ENCODE results near the gene CSNK1A1.

CSNK1A1 gene

DNA sequence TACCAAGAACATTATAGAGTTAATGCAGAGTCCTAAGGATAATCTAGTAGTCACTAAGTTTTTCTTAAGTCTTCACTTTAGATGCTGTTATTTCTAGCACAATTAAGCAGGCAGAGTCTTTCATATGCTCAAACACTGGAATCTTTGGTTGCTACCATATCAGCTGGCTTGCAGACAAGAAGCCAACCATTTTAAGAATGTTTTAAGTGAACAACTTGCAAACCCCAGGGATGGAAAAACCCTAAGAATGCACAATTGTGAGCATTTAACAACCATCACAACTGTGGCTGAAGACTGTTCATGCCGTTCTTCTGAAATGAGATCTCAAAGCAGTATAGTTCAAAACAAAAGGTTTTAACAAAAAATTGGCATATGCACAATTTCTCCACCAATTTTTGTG, 55.1 kb downstream of the CSNK1A1 start:
- no peak for DNase-seq (ENCODE audit: low spot score)
- TF ChIP-seq, protein P1, sequence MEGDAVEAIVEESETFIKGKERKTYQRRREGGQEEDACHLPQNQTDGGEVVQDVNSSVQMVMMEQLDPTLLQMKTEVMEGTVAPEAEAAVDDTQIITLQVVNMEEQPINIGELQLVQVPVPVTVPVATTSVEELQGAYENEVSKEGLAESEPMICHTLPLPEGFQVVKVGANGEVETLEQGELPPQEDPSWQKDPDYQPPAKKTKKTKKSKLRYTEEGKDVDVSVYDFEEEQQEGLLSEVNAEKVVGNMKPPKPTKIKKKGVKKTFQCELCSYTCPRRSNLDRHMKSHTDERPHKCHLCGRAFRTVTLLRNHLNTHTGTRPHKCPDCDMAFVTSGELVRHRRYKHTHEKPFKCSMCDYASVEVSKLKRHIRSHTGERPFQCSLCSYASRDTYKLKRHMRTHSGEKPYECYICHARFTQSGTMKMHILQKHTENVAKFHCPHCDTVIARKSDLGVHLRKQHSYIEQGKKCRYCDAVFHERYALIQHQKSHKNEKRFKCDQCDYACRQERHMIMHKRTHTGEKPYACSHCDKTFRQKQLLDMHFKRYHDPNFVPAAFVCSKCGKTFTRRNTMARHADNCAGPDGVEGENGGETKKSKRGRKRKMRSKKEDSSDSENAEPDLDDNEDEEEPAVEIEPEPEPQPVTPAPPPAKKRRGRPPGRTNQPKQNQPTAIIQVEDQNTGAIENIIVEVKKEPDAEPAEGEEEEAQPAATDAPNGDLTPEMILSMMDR (IDR thresholded peaks at IDR 0.05; ENCODE audit: borderline replicate concordance, control extremely low read depth, extremely low read depth, insufficient read depth, missing control alignments) = no peak
- in situ Hi-C loops (cut with MboI; ENCODE audit: low sequenced_read_pairs, unreplicated experiment) = no loop called here

DNA sequence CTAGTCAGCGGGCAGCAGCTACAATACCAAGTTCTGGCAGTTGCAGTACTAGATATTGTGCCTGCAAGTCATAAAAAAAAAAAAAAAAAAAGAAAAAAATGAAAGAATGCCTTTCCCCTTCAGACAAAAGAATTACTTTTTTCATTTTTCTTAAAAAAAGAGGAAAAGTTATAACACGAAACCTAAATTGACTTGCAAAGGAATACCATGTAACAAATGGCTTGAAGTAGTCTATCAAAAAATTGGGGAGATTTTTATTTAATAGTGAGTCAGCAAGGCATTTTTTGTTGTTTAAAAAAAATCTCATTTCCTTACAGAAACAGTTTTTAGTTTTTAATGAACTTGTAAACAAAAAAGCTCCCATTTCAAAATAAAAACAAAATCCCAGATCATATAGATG, 55.6 kb downstream of the CSNK1A1 start:
- DNase-seq (ENCODE audit: low spot score) = no peak
- TF ChIP-seq, protein P1 (IDR thresholded peaks at IDR 0.05; ENCODE audit: borderline replicate concordance, control extremely low read depth, extremely low read depth, insufficient read depth, missing control alignments) = no peak
- in situ Hi-C loops (cut with MboI; ENCODE audit: low sequenced_read_pairs, unreplicated experiment) = no loop called here

DNA sequence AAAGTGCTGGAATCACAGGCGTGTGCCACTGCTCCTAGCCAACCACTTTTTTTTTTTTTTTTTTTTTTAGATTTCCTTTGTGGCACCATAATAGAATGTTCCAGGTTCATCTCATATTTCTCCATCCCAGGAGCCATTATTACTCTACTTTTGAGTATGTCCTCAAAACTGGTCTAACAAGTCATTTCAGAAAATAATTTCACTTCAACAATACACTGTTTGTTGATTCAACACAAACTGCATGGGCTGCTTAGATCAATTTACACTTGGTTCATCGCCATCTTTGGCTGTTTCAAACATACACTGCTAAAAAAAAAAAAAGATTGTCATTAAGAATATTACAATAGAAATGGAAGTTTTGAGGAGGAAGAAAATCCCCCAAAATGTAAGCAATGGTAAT, 57.9 kb downstream of the CSNK1A1 start:
- in situ Hi-C loops (cut with MboI; ENCODE audit: low sequenced_read_pairs, unreplicated experiment) = no loop called here
- TF ChIP-seq, protein P1 (IDR thresholded peaks at IDR 0.05; ENCODE audit: borderline replicate concordance, control extremely low read depth, extremely low read depth, insufficient read depth, missing control alignments) = no peak
- DNase-seq (ENCODE audit: low spot score) = no peak

DNA sequence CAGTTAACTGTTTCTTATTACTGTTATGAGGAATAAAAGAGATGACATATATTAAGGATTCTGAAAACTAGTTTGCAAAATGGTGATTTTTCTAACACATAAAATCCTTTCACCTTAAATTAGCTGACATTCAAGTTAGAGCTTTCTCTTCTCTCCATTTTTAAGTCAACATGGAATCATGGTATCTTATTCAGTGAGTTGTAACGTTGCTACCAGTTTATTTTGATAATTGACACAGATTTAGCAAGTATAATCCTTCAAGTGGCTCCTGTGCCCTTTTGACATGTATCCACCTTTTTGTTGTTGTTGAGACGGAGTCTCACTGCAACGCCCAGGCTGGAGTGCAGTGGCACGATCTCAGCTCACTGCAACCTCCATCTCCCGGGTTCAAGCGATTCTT, 58.5 kb downstream of the CSNK1A1 start:
- no peak for DNase-seq (ENCODE audit: low spot score)
- TF ChIP-seq, protein P1 (IDR thresholded peaks at IDR 0.05; ENCODE audit: borderline replicate concordance, control extremely low read depth, extremely low read depth, insufficient read depth, missing control alignments) = no peak
- in situ Hi-C loops (cut with MboI; ENCODE audit: low sequenced_read_pairs, unreplicated experiment) = no loop called here

DNA sequence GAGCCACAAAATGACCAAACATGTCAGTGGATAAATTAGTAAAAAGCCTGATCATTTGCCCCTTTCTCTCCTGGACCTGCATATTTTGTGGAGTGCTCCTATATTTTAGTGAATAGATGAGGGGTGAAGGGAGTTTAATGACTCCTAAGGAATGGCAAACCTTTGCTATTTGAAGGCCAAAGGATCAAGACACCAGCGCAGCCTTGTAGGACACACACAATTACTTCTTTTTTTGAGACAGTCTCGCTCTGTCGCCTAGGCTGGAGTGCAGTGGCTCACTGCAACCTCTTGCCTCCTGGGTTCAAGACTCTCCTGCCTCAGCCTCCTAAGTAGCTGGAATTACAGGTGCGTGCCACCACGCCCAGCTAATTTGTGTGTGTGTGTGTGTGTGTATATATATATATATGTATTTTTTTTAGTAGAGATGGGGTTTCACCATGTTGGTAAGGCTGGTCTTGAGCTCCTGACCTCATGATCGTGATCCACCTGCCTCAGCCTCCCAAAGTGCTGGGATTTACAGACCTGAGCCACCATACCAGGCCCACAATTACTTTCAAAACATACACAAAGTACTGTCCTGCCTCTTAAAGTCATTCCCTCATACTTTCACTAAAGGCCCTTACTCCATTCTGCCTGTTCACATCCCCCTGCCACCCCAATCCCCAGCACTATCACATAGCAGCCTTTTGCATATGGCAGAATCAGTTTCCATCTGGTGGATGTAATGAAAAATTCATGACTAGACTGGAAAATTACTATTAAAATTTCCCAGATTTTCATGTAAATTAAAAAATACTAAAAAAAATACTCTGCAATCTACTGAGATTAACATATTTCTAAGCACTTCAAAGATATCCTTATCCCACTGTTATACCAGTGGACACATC, 60.4 kb downstream of the CSNK1A1 start:
- TF ChIP-seq, protein P1 (IDR thresholded peaks at IDR 0.05; ENCODE audit: borderline replicate concordance, control extremely low read depth, extremely low read depth, insufficient read depth, missing control alignments) = no peak
- in situ Hi-C loops (cut with MboI; ENCODE audit: low sequenced_read_pairs, unreplicated experiment) = no loop called here

DNA sequence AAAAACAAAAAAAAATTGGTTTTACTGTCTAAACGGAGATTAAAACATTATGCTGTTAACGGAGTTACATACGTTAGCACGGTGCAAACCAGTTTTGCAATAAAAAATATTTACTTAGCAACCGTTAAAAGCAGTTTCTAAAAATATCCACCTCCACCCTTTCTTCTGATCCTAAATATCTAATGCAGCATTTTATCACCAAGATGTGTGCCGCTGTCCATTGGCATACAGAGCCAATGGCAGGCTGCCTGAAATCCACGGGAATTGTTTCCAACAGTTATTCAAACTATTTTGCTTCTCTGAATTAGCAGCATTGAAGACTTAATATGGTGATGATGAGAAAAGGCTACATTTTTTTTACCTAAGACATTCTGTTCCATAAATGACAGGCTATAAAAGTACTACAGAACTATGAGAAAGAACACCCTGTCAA, 61.6 kb downstream of the CSNK1A1 start:
- in situ Hi-C loops (cut with MboI; ENCODE audit: low sequenced_read_pairs, unreplicated experiment) = no loop called here
- TF ChIP-seq, protein P1 (IDR thresholded peaks at IDR 0.05; ENCODE audit: borderline replicate concordance, control extremely low read depth, extremely low read depth, insufficient read depth, missing control alignments) = no peak
- DNase-seq (ENCODE audit: low spot score) = no peak

More for the DNA sequence above, 60.4 kb downstream of the CSNK1A1 start:
- DNase-seq (ENCODE audit: low spot score) = no peak
